SU-DHL-6 (cell line): ENCODE results near the gene ARMH1.

Source experiments
- CTCF ChIP-seq: fragments of 200-600 bp; sonication (generic); IDR thresholded peaks from one replicate; pipeline ENCODE4 v1.5.1; 2017; ENCODE audit warnings: antibody characterized with exemption, mild to moderate bottlenecking, low read length, moderate library complexity; ENCODE audit not compliant: insufficient read depth, poor library complexity, severe bottlenecking
- EZH2phosphoT487 ChIP-seq: fragments of 200-600 bp; sonication (generic), shearing (Covaris generic); conservative IDR thresholded peaks from 2 replicates; pipeline ENCODE4 v1.6.1; 2018; ENCODE audit warnings: mild to moderate bottlenecking, antibody characterized with exemption, low read length, moderate library complexity, mixed read lengths

GRCh38 chr1:44642255-44642654 is 32.3 kb upstream of the ARMH1 start:
- TF ChIP-seq CTCF (no peak), EZH2phosphoT487 (no peak)
